Astrocyte (in vitro differentiated cells and primary cell): ENCODE results near the gene GUK1. TPM values are rescaled to one million over a fixed set of nuclear protein-coding genes. Genes with fewer than 3 reads are reported as not detected.
"Not testable (repeated sequence)": the region's sequence is repeated elsewhere in the genome, so short reads cannot be mapped to it uniquely, and the experiment has no call there.

Experiments used
- DNase-seq: peaks from one replicate; pipeline ENCODE4 v3.0.0-alpha.2; 2010; ENCODE audit warnings: low read depth
- FAIRE-seq: peaks from 2 replicates; lab custom pipeline; 2011; peaks lifted over from hg19 to GRCh38; lab: Jason Lieb, UNC
- H2AFZ ChIP-seq: 2 replicates; pipeline ENCODE4 v1.6.0; 2012; ENCODE audit warnings: low read depth, low read length, inconsistent platforms
- H3K27ac ChIP-seq: 2 replicates; pipeline ENCODE4 v1.5.1; 2011; ENCODE audit warnings: low read depth, low read length, inconsistent platforms
- H3K27me3 ChIP-seq: 2 replicates; pipeline ENCODE4 v1.6.0; 2011; ENCODE audit warnings: low read length, inconsistent platforms; ENCODE audit not compliant: insufficient read depth
- H3K36me3 ChIP-seq: 2 replicates; pipeline ENCODE4 v1.5.1; 2011; ENCODE audit warnings: low read length, inconsistent platforms; ENCODE audit not compliant: insufficient read depth
- H3K4me1 ChIP-seq: 2 replicates; pipeline ENCODE4 v1.5.1; 2011; ENCODE audit warnings: low read length, inconsistent platforms; ENCODE audit not compliant: insufficient read depth
- H3K4me2 ChIP-seq: 2 replicates; pipeline ENCODE4 v1.6.0; 2012; ENCODE audit warnings: low read length, inconsistent platforms
- H3K4me3 ChIP-seq: 2 replicates; pipeline ENCODE4 v1.5.1; 2011; ENCODE audit warnings: low read depth, mild to moderate bottlenecking, low read length, inconsistent platforms; ENCODE audit not compliant: insufficient read depth
- H3K79me2 ChIP-seq: 2 replicates; pipeline ENCODE4 v1.6.0; 2012; ENCODE audit warnings: mild to moderate bottlenecking, low read length, inconsistent platforms; ENCODE audit not compliant: insufficient read depth
- H3K9ac ChIP-seq: 2 replicates; pipeline ENCODE4 v1.6.0; 2012; ENCODE audit warnings: mild to moderate bottlenecking, low read length, inconsistent platforms
- H3K9me3 ChIP-seq: 2 replicates; pipeline ENCODE4 v1.5.1; 2012; ENCODE audit warnings: low read depth, mild to moderate bottlenecking, low read length, inconsistent platforms; ENCODE audit not compliant: insufficient read depth
- H4K20me1 ChIP-seq: 2 replicates; pipeline ENCODE4 v1.6.0; 2012; ENCODE audit warnings: low read length, inconsistent platforms; ENCODE audit not compliant: insufficient read depth
- H3K27ac Mint-ChIP-seq: one replicate; pipeline ENCODE4 v1.8.0; 2021; ENCODE audit warnings: mild to moderate bottlenecking, mixed read lengths; ENCODE audit not compliant: unreplicated experiment
- H3K27me3 Mint-ChIP-seq: one replicate; pipeline ENCODE4 v1.8.0; 2021; ENCODE audit warnings: low read depth, mixed read lengths; ENCODE audit not compliant: unreplicated experiment
- H3K36me3 Mint-ChIP-seq: one replicate; pipeline ENCODE4 v1.8.0; 2021; ENCODE audit warnings: low read depth, mixed read lengths; ENCODE audit not compliant: unreplicated experiment
- H3K4me1 Mint-ChIP-seq: one replicate; pipeline ENCODE4 v1.8.0; 2021; ENCODE audit warnings: low read depth, mixed read lengths; ENCODE audit not compliant: unreplicated experiment
- H3K4me3 Mint-ChIP-seq: one replicate; pipeline ENCODE4 v1.8.0; 2021; ENCODE audit warnings: mild to moderate bottlenecking, moderate library complexity, mixed read lengths; ENCODE audit not compliant: unreplicated experiment
- H3K9me3 Mint-ChIP-seq: one replicate; pipeline ENCODE4 v1.8.0; 2021; ENCODE audit warnings: mild to moderate bottlenecking, mixed read lengths; ENCODE audit not compliant: unreplicated experiment
- EZH2 ChIP-seq: IDR thresholded peaks from 2 replicates; pipeline ENCODE4 v1.6.1; 2012; ENCODE audit warnings: mild to moderate bottlenecking, low read length, inconsistent platforms; ENCODE audit not compliant: insufficient read depth
- total RNA-seq: library from RNA; stranded (reverse); gene quantifications from 2 replicates; pipeline ENCODE4 v1.2.1, GENCODE V29; 2021
- TF ChIP-seq, protein P1 (sequence below): IDR thresholded peaks from 2 replicates; pipeline ENCODE4 v1.5.1; 2011; ENCODE audit warnings: low read depth, mild to moderate bottlenecking, inconsistent platforms, low read length, moderate library complexity; ENCODE audit not compliant: insufficient read depth

The GUK1 gene
- total RNA-seq, 1 donor from 2014 or later, result 214 TPM

GRCh38 chr1:228182296-228183030 lies 42.4 kb downstream of the GUK1 start:
- Histone ChIP-seq H4K20me1 (no peaks in the 10 kb centered on the region), H3K27ac (no peak overlapping the region), H3K4me1 (no peaks in the 10 kb centered on the region), H3K4me2 (no peak overlapping the region), H3K4me3 (no peak overlapping the region), H2AFZ (no peak overlapping the region), H3K9ac (no peak overlapping the region), H3K36me3 (no peaks in the 10 kb centered on the region), H3K27me3 (no peaks in the 10 kb centered on the region), H3K9me3 (no peaks in the 10 kb centered on the region), H3K79me2 (no peaks in the 10 kb centered on the region)
- Mint-ChIP-seq H3K27ac (no peak overlapping the region), H3K36me3 (peaks cover 9% of the 10 kb centered on the region), H3K4me1 (no peaks in the 10 kb centered on the region), H3K27me3 (no peaks in the 10 kb centered on the region), H3K4me3 (no peak overlapping the region), H3K9me3 (no peaks in the 10 kb centered on the region)
- TF ChIP-seq, protein P1, sequence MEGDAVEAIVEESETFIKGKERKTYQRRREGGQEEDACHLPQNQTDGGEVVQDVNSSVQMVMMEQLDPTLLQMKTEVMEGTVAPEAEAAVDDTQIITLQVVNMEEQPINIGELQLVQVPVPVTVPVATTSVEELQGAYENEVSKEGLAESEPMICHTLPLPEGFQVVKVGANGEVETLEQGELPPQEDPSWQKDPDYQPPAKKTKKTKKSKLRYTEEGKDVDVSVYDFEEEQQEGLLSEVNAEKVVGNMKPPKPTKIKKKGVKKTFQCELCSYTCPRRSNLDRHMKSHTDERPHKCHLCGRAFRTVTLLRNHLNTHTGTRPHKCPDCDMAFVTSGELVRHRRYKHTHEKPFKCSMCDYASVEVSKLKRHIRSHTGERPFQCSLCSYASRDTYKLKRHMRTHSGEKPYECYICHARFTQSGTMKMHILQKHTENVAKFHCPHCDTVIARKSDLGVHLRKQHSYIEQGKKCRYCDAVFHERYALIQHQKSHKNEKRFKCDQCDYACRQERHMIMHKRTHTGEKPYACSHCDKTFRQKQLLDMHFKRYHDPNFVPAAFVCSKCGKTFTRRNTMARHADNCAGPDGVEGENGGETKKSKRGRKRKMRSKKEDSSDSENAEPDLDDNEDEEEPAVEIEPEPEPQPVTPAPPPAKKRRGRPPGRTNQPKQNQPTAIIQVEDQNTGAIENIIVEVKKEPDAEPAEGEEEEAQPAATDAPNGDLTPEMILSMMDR, result no peak
- no peak for TF ChIP-seq EZH2
- FAIRE-seq, result no peak
- no peak for DNase-seq

- H3K4me2 ChIP-seq, result no peak overlapping the region
- H3K79me2 ChIP-seq, result no peaks in the 10 kb centered on the region
- H3K27ac ChIP-seq, result no peak overlapping the region
- H3K36me3 Mint-ChIP-seq, result peaks cover 9% of the 10 kb centered on the region
- H3K4me1 ChIP-seq, result no peaks in the 10 kb centered on the region
- no peak overlapping the region for H3K27ac Mint-ChIP-seq
- H3K9ac ChIP-seq, result no peak overlapping the region
- H3K27me3 ChIP-seq, result no peaks in the 10 kb centered on the region
- no peaks in the 10 kb centered on the region for H3K9me3 ChIP-seq
- peaks cover 6% of the 10 kb centered on the region for H3K9me3 Mint-ChIP-seq
- H3K36me3 ChIP-seq, result no peaks in the 10 kb centered on the region
- FAIRE-seq, result no peak
- TF ChIP-seq EZH2, result no peak
- TF ChIP-seq, protein P1, result no peak
- no peak overlapping the region for H2AFZ ChIP-seq
- H3K4me1 Mint-ChIP-seq, result no peaks in the 10 kb centered on the region
- DNase-seq, result no peak
- no peak overlapping the region for H3K4me3 Mint-ChIP-seq
- peaks cover 2% of the 10 kb centered on the region for H3K27me3 Mint-ChIP-seq
- no peak overlapping the region for H3K4me3 ChIP-seq
- H4K20me1 ChIP-seq, result no peaks in the 10 kb centered on the region
These were observed 44.1 kb downstream of the GUK1 start for GRCh38 chr1:228184152-228184551.

DNA sequence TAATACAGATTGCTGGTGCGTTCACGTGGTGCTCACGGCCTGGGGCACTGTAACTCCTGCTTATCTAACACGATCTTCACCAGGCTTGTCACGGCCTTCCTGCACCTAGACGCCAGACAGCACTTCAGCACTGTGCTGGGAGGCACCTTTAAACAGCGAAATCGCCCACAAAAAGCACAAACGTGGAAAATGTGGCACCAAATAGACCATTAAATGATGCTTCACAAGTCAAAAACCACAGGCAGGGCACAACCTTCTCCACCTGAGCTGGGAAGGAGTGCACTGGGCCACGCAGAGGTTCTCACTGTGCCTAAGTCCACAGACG lies 45.5 kb downstream of the GUK1 start:
- Mint-ChIP-seq H3K4me1 (no peaks in the 10 kb centered on the region), H3K4me3 (no peak overlapping the region), H3K9me3 (peaks cover 6% of the 10 kb centered on the region), H3K27ac (no peak overlapping the region), H3K36me3 (peaks cover 9% of the 10 kb centered on the region), H3K27me3 (peaks cover 2% of the 10 kb centered on the region)
- DNase-seq (no peak), FAIRE-seq (no peak)
- H2AFZ ChIP-seq, result no peak overlapping the region
- no peak overlapping the region for H3K27ac ChIP-seq
- H4K20me1 ChIP-seq, result no peaks in the 10 kb centered on the region
- no peak overlapping the region for H3K4me2 ChIP-seq
- TF ChIP-seq EZH2, result no peak
- TF ChIP-seq, protein P1, result no peak
- no peaks in the 10 kb centered on the region for H3K27me3 ChIP-seq
- no peaks in the 10 kb centered on the region for H3K79me2 ChIP-seq
- no peak overlapping the region for H3K9ac ChIP-seq
- no peaks in the 10 kb centered on the region for H3K4me1 ChIP-seq
- H3K9me3 ChIP-seq, result no peaks in the 10 kb centered on the region
- no peak overlapping the region for H3K4me3 ChIP-seq
- no peaks in the 10 kb centered on the region for H3K36me3 ChIP-seq

DNA sequence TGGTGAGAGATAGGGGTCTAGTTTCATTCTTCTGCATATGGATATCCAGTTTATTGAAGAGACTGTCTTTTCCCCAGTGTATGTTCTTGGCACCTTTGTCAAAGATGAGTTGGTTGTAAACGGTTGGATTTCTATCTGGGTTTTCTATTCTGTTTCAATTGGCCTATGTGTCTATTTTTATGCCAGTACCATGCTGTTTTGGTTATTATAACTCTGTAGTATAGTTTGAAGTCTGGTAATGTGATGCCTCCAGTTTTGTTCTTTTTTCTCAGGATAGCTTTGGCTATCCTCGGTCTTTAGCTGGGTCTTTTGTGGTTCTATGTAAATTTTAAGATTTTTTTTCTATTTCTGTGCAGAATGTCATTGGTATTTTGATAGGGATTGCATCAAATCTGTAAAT lies 48.2 kb downstream of the GUK1 start:
- FAIRE-seq, H3K79me2 ChIP-seq, H3K27ac Mint-ChIP-seq, H3K27me3 Mint-ChIP-seq, H4K20me1 ChIP-seq, H3K4me1 Mint-ChIP-seq, H3K36me3 ChIP-seq, H3K27ac ChIP-seq, H3K27me3 ChIP-seq, H3K4me3 Mint-ChIP-seq, H3K9me3 ChIP-seq, H3K9me3 Mint-ChIP-seq, H2AFZ ChIP-seq, H3K4me3 ChIP-seq, H3K4me2 ChIP-seq, H3K4me1 ChIP-seq, H3K9ac ChIP-seq, DNase-seq, H3K36me3 Mint-ChIP-seq: not testable (repeated sequence)
